Activated T-cell treated with anti-CD3 and anti-CD28 coated beads, Interleukin-2, amount 50 U/mL, for 1 hour (primary cell): ENCODE data around the gene RLN1.
"Not testable (repeated sequence)": the region's sequence is repeated elsewhere in the genome, so short reads cannot be mapped to it uniquely, and the experiment has no call there.

Experiments
- DNase-seq: peaks from one replicate; pipeline ENCODE4 v3.0.0-alpha.2; 2020

The RLN1 gene, protein sequence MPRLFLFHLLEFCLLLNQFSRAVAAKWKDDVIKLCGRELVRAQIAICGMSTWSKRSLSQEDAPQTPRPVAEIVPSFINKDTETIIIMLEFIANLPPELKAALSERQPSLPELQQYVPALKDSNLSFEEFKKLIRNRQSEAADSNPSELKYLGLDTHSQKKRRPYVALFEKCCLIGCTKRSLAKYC

DNA sequence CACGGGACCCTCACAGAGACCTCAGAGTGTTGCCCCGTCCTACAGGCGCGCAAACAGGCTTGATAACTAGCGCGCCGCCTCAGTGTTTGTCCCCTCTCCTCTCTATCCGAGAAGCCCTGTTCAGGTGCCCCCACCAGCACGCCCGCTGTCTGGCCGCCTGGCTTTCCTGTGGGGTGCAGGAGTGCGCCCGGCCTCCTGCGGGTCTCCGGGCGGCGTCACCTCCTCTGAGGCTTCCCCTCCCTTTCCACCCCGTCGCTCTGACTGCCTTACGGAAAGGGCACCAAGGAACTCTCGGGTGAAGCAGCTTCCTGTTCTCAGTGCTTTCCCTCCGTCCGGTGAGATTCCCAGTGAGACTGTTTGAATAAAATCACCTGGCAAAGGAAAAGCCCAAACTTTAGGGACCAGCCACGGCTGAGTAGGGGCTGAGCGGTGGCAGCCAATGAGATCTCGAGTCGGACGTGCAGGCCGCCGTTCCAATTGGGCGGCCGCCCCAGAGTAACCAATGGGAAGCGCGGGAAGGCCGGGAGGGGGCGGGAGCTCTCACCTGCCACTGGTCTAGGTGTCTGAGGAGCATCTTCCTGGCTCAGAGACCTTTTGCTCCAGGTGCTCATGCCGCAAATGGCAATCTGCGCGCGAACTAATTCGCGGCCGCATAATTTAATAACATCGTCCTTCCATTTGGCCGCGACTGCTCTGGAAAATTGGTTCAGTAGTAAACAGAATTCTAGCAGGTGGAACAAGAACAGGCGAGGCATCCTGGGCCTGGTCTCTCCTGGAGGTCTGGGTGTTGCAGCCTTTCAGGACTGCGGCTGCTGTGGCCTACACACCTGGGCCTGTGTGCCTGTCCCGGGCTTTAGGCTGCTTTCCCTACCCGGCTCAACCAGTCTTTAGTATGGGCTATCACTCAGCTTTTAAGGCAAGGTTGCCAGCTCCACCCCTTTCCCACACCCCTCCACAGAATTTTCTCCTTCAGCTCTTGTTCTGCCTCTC is at the start of gene RLN1:
TSS of gene RLN1 (minus strand) at position 885 of the 990 bp plus-strand sequence. CDS start at position 755, 130 bp downstream.
- DNase-seq = peak; percentile 56

- DNase-seq = no peak
These were observed 49.5 kb upstream of the RLN1 start for GRCh38 chr9:5389109-5389732.

DNA sequence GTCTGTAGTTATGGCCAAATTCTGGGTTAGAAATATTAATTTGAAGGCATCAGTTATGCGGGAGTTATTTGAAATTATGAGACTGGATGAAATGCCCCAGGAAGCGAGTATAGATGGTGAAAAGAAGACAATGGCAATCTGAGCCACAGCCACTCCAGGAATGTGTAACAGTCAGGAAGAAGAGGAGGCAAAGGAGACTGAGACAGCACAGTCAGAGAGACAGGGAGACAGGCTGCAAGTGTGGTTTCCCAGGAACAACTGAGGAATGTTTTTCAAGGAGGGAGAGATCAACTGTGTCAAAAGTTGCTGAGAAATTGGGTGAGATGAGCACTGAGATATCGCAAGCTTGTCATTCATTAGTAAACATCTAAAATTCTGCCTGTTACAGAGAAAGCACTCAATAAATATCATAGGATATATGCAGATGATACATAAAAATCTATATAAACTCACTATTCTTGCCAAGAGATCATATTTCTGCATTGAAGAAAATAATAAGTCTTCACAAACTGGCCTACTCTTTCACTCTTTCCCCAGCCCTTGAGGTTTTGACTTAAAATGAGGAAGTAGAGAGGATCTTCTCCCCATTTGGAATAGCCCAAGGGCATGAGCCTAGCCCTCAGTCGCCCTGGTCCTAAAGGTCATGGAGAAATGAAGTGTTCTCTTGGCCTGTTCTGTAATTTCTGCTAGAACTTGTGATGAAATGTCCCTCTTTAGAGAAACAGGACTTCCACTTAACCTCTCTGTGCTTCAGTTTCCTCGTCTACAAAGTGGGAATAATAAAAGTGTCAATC is 48.5 kb upstream of the RLN1 start:
- DNase-seq = no peak

DNA sequence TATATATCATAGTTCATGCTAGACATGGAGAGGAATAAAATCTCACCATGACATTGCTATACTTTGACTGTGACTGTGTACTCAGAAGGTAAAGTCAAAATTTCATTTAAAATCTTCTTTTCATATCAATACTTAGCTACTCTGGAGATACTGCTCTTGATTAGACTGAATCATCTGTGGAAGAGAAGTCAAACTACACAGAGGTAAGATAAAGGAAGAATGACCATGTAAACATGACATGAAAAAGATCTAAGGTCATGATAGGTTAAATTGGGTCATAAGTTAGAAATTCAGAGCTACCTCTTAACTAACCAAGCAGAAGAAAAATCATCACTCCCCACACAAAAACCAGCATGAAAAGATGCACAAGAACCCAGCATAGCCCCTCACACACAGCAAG is 44.8 kb upstream of the RLN1 start:
- DNase-seq = no peak

GRCh38 chr9:5382479-5382878 is 42.8 kb upstream of the RLN1 start:
- DNase-seq = no peak

- DNase-seq = no peak
These were observed 36.3 kb upstream of the RLN1 start for GRCh38 chr9:5375790-5376477.

DNA sequence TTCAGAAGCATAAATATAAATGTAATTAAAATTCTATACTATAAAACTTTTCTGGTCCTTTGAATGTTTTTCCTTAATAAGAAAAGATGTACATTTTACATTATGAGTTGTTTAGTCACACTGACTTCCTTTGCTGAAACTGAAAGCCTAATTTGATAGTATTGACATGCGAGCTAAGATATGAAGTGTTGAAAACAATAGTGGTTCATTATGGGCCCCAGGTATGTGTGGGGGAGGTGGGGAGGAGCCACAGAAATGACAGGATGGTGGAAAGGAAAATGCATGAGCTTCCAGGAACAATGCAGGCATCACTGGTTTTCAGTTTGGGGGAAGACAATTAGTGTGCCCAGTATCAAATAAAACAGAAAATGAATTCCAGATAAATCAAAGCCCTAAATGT is 35.4 kb upstream of the RLN1 start:
- DNase-seq = no peak

GRCh38 chr9:5364294-5365024 is 24.8 kb upstream of the RLN1 start:
- DNase-seq = no peak

GRCh38 chr9:5361326-5362010 is 21.8 kb upstream of the RLN1 start:
- DNase-seq = no peak

- no peak for DNase-seq
These were observed 20.7 kb upstream of the RLN1 start for GRCh38 chr9:5360341-5360740.

DNA sequence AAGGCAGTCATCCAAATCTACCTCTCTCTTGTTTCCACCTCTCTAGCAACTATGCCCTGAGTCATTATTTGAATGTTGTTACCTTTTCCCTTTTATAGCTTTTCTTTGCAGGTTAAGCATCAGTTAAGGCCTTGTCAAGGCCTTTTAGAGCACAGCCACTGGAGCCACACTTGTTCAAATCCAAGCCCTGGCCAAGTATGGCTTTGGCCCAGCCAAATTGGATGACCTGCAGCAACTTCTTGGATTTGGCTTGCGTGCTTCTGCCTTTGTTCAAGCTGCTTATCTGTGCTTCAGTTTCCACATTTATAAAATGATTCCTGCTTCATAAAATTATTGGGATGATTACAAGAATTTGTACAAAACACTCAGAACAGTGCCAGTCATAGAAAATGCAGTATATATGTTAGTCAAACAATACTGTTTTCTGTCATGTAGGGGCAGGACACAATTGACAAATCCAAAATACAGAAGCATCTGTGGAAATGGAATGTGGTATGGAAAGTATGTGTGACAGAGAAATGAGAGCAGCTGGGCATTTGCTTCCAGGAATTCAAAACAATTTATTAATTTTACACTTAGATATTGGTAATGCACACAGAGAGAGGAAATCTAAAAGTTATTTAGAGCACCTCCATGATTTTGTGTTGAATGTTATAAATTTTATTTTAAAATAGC is 17.9 kb upstream of the RLN1 start:
- no peak for DNase-seq

- DNase-seq = no peak
These were observed 16.1 kb upstream of the RLN1 start for GRCh38 chr9:5355817-5356216.

GRCh38 chr9:5355226-5355625 is 15.6 kb upstream of the RLN1 start:
- DNase-seq = no peak

DNA sequence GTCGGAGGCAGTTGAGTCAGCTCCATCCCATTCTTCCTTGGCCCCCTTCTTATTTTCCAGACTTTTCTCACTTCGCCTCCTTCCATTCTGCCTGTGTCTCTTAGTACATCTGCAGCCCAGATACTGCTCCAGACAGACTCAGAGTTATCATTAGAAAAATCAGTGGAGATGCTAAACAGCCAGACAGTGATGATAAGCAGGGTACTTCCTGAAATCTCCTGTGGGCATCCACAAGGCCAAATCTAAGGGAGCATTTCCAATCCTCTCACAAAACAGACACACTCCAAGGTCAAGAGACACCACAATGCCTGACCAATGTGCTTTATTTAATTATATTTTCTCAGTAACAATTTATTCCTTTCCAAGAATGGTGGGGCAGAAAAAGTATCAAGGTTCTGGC is 14.5 kb upstream of the RLN1 start:
- DNase-seq = no peak

DNA sequence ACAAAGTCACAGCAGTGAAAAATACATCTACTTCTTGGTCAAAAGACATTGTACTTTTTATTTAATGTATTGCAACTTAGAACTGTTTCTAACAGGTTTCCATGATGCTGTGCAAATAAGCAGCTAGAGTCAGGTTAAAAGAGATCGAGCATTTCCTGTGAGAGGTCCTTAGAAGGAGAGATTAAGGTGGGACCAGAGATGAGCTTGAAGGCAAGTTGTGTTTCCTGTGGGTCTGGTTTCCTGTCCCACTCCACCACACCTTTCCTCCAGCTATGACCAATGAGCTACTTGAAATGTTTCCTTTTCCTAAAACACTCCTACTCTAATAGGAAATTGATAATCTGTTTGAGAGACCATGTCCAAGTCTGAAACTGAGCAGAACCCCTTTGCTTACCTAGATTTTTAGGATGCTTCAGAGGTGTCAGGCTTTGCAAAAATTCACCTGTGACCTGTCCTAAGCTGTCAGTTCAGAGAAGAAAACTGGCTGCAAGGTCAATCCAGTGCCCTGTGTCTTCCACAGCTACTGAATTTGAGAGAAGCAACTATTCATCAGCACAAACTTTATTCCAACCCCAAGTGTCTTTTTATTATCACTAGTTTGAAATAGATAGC is 13.1 kb upstream of the RLN1 start:
- no peak for DNase-seq

GRCh38 chr9:5336688-5337087 is 3.0 kb downstream of the RLN1 start:
- DNase-seq = peak; percentile 29

- DNase-seq = not testable (repeated sequence)
These were observed 8.4 kb downstream of the RLN1 start for GRCh38 chr9:5331276-5331675.

DNA sequence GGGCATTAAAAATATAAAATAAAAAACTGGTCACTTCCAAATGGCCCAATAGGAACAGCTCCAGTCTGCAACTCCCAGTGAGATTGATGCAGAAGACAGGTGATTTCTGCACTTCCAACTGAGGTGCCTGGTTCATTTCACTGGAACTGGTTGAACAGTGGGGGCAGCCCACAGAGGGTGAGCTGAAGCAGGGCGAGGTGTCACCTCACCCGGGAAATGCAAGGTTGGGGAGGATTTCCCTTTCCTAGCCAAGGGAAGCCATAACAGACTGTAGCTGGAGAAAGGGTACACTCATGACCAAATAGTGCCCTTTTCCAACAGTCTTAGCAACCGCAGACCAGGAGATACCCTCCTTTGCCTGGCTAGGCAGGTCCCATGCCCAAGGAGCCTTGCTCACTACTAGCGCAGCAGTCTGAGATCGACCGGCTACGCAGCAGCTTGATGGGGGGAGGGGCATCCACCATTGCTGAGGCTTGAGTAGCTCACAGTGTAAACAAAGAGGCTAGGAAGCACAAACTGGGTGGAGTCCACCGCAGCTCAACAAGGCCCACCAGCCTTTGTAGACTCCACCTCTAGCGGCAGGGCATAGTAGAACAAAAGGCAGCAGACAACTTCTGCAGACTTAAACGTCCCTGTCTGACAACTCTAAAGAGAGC is 12.7 kb downstream of the RLN1 start:
- DNase-seq = peak; percentile 26

DNA sequence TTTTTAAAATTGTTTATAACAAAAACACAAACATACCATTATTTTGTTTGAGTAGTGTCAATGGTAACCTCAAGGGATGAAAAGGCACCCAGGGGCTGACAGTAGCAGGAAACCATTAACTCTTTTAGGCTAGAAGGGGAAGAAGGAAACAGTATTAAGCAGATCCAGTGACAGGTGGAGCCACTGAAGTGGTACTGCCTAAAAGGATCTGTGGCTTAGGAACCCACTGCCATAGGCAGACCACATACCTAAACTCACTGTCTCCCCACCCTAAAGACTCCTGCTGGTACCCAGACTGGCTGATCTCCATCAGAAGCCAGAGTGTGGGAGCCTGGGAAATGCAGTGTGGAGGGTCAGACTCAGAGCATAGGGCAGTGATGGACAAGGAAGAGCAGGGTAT is 13.5 kb downstream of the RLN1 start:
- no peak for DNase-seq
